SH-SY5Y (cell line): ENCODE data around the gene TTLL6.

Experiments used
- GATA2 ChIP-seq: IDR thresholded peaks from 2 replicates; pipeline ENCODE4 v1.6.1; 2011; ENCODE audit warnings: mild to moderate bottlenecking, low read depth, low read length
- GATA3 ChIP-seq: IDR thresholded peaks from 2 replicates; pipeline ENCODE4 v1.6.1; 2011; ENCODE audit warnings: low read depth, mild to moderate bottlenecking, low read length, moderate library complexity

The TTLL6 gene

DNA sequence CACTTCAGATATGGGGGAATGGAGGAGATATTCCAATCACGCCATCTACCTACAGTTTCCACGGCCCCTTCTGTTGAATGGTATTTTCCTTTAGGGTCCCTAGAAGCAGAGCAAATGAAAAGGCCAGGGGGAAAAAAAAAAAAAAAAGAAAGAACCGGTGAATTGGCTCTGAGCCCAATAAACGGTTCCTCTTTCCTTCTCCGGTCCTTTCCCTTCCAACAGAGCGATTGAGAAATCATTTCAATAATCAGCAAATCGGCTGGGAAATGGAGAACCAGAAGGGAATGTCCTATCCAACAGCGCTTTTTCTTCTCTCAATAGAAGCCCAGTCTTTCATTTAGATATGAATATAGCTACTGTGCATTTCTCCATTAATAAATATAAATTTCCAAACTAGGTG, 61.7 kb downstream of the TTLL6 start:
- TF ChIP-seq GATA3 (no peak), GATA2 (no peak)

DNA sequence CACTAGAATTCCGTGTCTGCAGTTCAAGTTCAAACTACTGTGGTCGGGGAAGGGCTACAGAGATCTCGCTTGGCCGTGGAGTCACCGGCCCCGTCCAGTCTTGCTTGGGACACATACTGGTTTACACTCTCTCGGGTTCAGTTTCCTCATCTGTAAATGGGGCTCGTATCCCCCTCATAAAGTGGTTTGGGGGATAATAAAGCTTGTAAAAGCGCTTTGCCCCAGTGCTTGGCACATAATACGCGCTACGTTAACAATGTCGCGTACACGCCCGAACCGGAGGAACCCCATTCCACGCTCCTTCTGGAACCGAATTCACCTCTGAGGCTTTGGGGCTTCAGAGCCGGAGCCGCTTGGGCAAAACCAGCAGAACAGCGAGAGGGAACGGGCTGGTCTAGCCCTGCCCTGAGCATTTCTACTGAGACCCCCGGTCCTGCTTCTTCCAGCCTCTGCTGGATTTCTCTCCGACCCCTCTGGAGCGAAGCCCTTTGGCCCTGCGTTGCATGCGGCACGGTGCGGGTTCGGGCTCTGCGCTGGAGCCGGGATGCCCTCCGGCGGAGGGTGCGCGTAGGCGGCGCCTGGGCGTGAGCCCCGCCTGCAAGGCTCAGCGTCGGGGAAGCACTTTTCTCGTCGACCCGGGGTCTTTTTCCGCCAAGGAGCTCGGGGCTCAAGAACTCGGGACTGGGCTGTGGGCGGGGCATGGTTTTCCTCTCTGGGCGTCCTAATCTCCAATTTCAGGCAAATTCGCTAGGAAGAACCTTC, 62.3 kb downstream of the TTLL6 start:
- TF ChIP-seq GATA2 (no peak), GATA3 (no peak)

GRCh38 chr17:48753794-48754499, 63.1 kb downstream of the TTLL6 start:
- no peak for TF ChIP-seq GATA2
- TF ChIP-seq GATA3, result no peak

DNA sequence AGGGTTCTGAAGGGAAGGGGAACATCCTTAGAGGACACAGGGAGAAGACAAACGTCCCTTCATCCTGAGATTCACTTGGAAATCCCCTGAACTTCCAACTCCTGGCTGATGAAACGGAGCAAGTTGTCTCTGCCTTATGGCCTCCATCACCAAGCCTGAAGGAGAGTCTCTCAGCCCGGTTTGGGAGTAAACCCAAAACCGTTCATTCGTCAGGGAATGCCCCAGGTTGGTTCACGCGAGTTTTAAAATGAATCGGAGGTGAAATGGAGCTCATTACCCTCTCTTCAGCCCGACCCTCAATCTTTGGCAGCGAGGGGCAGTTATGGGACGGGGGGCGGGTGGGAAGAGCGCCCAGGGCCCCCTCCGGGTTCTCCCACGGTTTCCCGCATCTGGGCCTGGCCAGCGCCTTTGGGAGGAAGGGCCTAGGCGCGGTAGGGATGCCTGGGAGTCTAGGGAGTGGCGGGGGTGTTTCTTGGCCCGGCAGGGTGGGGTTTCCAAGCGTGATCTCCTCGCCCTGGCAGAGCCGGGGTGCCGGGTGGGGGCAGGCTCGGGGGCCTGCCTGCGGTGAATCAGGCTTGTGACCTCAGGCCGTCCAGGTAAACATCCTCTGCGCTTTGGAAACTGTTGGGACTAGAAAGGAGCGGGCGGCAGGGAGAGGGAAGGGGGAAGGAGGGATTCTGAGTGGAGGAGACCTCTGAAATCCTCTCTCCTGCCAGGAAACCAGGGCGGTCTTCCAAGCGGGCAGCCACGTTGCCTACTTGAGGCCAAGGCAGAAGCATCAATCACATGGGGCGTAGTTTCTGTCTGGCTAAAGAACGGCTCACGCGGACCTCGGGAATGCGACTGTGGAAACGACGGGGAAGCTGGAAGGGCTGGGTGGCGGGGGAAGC, 64.4 kb downstream of the TTLL6 start:
- TF ChIP-seq GATA2 (no peak), GATA3 (no peak)

- TF ChIP-seq GATA3, result no peak
- TF ChIP-seq GATA2, result no peak
Measured at GRCh38 chr17:48751733-48752398, 65.2 kb downstream of the TTLL6 start.

DNA sequence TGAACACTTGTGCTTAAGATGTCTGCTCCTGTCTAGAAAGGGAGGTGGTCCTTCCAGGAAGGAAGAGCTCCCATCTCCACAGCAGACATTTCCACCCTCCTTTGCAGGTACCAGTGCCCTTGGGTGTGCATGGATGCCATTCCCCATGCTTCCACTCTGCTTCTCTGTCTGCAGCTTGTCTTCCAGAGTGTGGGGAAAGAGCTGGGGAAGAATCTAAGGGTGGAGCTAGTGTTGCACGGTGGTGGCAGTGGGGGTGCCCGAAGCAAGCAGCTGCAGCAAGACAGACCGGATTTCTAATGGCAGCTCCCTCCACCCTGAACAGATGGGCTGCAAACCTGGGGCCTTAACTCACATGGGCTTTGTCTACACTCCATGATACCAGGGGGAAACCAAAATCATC, 65.9 kb downstream of the TTLL6 start:
- TF ChIP-seq GATA3 (no peak), GATA2 (no peak)

- TF ChIP-seq GATA3 (no peak), GATA2 (no peak)
Measured at GRCh38 chr17:48749621-48750553, 67.1 kb downstream of the TTLL6 start.

DNA sequence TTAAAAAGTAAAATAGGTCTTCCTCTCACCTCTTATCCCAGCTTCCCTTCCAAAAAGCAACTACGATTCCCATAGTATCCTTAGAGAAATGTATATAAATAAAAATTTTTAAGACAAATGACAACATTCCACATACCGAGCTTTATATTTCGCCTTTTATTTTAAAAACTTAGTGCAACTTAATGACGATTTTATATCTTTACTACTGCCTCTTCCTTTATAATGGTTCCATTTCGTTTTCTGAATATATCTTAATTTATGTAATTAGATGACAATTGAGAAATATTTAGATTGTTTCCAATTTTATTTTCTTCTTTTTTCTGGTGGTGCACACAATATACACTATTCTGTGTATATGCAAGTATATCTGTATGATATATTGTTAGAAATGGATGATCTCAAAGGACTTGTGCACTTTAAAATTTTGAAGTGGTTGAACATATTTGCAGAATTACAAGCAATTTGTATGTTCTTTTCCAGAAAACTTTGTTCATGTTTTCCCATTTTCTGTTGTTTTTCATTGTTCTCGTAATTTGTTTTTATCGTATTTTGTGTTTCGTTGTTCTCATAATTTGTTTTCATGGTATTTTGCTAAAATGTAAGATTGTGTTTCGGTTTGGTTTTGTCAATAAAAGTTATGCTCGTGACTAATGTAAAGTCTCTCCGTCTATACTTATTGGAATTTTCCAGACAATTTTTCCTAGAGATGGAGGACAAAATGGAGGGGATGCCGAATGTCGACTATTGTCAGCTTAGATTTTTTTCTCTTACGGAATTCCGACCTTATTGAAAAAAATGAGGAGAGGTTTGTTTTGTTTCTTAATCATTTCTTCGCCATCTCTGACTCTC, 68.1 kb downstream of the TTLL6 start:
- TF ChIP-seq GATA3, result no peak
- TF ChIP-seq GATA2, result no peak

DNA sequence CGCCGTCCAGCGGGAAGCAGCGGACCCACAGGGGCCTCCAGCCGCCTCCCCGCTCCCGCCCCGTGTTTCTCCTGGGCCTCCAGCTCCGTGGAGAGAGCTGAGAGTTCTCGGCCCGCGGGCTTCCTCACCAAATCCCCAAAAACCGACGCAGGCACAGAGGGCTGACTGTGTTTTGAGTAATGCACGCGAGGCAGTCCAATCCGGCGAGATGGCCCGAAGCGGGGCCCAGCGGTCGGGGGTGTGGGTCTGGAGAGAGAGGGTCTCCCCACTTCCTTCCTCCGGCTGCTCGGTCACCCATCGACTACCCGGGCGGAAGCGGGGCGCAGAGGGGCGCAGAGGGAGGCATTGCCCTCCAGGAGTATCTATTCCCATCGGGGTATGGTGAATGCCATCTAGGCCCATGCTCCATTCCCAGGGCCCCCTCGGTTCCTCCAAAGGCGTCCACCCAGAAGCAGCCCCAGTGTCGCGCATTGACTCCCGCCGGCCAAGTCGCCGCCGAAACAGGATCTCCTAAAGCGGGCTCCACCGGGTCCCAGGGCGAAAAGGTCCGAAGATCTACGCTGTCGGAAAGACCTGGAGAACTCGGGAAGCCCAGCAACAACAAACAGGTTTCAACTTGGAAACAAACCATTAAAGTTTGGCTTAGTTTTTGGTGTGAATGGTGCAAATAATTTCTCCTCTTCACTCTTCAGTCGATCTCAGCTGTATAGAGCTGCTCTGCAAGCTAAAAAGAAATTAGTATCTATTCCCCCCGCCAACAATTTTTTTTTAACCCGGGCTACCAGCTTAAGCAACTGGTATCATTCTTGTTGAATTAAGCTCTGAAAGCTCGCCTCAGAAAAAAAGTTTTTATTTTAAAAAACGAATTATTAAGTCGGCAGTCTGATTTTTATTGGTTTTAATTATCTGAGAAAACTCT, 69.3 kb downstream of the TTLL6 start:
- TF ChIP-seq GATA3 (no peak), GATA2 (no peak)

DNA sequence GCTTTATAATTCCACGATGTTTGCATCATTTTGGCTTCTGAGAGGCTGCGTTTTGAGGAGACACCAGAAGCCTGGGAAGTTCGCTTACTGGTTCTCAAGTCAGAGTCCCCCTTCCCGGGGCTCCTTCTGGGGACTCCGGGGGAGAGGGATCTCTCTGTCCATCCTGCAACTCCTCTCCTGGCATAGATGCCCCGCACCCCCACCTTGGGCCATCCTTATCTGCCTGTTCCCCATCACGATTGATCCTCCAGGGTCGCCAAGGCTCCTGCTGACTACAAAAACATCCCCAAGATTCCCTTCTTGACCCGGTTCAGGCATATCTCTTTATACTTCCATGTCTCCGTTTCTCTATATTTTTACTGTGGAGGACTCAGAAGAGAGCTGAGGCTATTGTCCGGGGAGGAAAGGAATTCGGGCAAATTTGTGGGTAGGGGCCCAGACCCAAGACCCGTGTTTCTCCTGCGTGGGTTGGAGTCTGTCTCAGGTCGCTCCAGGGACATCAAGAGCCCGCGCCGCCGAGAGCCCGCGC, 70.0 kb downstream of the TTLL6 start:
- TF ChIP-seq GATA2 (no peak), GATA3 (no peak)

GRCh38 chr17:48745381-48746275, 71.4 kb downstream of the TTLL6 start:
- TF ChIP-seq GATA3, result no peak
- no peak for TF ChIP-seq GATA2
